ENCODE results near the gene TMEM221.

DNA sequence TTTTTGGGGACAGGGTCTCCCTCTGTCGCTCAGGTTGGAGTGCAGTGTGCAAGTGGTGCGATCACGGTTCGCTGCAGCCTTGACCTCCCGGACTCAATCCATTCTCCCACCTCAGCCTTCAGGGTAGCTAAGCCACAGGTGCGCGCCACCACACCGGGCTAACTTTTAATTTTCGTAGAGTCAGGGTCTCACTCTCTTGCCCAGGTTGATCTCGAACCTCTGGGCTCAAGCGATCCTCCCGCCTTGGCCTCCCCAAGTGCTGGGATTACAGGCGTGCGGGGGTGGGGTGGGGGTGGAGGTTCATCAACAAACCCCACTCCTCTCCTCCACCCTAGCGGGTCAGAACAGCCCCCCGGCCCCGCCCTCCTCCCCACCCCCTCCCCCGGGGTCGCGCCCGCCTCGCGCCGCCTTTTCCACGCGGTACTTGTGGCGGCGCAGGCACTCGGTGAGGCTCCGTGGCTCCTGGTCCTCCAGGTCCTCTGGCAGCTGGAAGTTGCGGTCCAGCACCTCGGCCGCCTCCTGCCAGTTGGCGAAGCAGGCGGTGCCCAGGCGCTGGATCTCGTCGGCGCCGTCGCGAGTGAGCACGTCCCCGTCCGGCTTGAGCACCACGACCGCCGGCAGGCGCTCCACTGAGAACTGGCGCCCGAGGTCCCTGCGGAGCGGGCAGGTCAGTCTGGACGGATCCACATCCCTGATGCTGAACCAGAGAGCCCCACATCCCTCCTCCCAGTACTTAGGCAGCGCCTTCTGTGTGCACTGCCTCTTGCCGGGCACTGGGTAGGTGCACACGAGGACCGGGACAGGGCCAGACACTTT is 7.0 kb upstream of the TMEM221 start:
- no peak for TF ChIP-seq ZNF274 (IDR thresholded peaks at IDR 0.05; ENCODE audit: low read depth, low read length)
- TF ChIP-seq SUZ12 (IDR thresholded peaks at IDR 0.05; ENCODE audit: extremely low read depth, insufficient read depth, insufficient read length): no peak
